ENCODE results near the gene TFF3.

GRCh38 chr21:42312626-42313104 lies 2.5 kb downstream of the TFF3 start:
- TF ChIP-seq CTCF (conservative IDR thresholded peaks at IDR 0.05 in 1 of 2, IDR thresholded peaks at IDR 0.05 in 1 of 2; ENCODE audit: low read depth in 1 of 2, low read length in 2 of 2): no peak
- TF ChIP-seq EZH2 (IDR thresholded peaks at IDR 0.05; ENCODE audit: low read length, missing control alignments): no peak
